Endometrium (tissue), 2 donors: ENCODE results near the gene RNF103.
"Not testable (repeated sequence)": the region's sequence is repeated elsewhere in the genome, so short reads cannot be mapped to it uniquely, and the experiment has no call there.

Source experiments
- FAIRE-seq: peaks from 2 replicates; lab custom pipeline; 2012; peaks lifted over from hg19 to GRCh38; lab: Jason Lieb, UNC
- donor health status: control.
- donor health status: control.

The RNF103 gene

DNA sequence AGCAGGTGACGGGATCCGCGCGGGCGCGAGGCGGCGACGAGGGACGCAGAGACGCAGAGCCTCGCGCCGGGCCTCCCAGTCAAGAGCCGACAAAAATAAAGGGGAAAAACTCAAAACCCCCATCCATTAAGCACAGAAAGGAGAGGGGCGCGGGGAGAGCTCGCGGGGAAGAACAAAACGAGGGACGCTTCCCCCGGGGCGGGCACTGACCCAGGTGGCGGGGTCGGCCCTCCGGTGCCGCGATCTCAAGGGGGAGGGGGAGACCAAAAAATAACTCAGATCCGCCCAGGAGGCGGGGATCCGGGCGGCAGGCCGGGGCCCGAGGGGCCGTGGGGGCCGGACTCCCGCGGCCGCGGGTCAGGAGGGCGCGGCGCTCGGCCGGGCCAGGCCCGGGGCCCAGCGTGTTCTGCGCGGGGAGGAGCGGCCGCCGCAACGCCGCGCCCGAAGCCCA is 597 bp downstream of the RNF103 start:
- FAIRE-seq: no peak

GRCh38 chr2:86622519-86623042 is 1.1 kb downstream of the RNF103 start:
- FAIRE-seq: no peak

DNA sequence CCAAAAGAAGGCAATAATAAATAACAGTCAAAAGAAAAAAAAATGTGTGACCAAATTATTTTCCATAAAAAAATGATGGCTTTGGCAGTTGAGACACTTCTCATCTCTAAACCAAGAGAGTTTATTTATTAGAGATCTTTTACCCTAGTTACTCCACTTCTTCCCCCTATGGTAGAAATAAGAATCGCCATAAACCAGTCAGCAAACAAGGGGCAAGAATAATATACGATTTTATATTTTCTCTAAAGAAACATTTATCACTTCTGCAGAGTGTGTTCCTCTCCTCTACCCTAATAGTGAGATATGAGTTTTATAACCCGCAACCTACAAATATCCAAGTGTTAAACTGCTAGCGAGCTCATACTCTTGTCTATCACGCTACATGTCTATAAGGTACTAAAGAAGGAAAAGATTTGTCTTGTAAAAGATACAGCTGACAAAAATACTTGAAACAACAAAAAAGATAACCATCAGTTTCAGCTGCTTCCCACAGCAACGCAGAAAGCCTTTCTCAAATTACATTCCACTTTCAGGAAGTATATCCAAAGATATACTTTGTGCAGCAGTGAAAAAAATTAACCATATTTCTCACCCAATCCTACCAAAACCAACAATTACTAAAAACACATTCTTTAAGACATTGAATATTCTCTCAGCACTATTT is 2.3 kb downstream of the RNF103 start:
- FAIRE-seq: no peak

- no peak for FAIRE-seq
These were observed 5.9 kb downstream of the RNF103 start for GRCh38 chr2:86617738-86618137.

DNA sequence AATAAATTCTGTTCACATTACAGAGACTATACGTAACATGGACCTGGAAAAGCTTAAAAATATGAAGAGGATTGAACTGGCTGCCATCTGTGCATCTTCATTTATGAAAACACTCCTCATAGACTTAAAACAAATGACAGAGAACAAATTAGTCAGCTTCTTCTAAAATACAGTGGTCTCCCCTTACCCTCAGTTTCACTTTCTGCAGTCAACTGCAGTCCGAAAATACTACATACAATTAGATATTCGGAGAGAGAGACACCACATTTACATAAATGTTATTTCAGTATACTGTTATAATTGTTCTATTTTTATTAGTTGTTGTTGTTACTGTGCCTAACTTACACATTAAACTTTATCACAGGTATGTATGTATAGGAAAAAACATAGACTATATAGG is 6.5 kb downstream of the RNF103 start:
- no peak for FAIRE-seq

- FAIRE-seq: no peak
These were observed 7.2 kb downstream of the RNF103 start for GRCh38 chr2:86616502-86616901.

DNA sequence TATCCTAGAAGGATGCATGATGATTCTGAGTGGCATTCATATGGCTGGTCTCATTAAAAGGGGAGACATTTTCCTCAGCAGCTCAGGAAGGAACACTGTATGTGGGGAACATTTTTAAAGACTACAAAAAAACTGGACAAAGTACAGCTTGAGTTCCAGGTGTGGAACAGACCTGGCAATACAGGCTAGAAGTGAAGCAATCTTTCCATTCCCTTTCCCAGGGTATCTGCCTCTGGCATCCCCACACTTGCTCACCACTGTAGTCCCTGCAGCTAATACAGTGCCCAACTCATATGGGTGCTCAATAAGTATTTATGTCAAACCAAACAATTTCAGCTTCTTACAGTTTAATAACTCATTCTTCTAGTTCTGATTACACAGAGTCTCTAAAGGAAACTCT is 8.1 kb downstream of the RNF103 start:
- no peak for FAIRE-seq

- FAIRE-seq: no peak
These were observed 10.2 kb downstream of the RNF103 start for GRCh38 chr2:86613515-86613914.

GRCh38 chr2:86610871-86611270 is 12.8 kb downstream of the RNF103 start:
- FAIRE-seq: no peak

DNA sequence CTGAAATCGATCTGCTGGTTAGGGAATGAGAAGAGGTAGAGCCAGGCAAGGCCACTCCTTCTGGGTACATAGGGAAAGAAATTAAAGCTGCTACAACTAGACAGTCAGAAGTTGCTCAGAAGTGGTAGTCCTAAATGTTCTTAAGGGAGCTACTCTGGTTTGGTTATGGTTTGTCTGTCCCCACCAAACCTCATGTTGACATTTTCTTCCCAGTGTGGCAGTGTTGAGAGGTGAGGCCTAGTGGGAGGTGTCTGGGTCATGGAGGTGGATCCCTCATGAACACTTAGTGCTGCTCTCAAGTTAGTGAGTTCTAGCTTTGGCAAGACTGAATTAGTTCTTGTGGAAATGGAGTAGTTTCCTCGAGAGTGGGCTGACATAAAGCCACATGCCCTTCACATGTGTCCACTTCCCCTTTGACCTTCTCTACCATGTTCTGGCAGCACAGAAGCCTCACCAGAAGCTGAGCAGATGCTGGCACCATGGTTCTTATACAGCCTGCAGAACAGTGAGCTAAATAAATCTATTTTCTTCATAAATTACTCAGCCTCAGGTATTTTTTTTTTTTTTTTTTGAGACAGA is 14.7 kb downstream of the RNF103 start:
- FAIRE-seq: no peak

DNA sequence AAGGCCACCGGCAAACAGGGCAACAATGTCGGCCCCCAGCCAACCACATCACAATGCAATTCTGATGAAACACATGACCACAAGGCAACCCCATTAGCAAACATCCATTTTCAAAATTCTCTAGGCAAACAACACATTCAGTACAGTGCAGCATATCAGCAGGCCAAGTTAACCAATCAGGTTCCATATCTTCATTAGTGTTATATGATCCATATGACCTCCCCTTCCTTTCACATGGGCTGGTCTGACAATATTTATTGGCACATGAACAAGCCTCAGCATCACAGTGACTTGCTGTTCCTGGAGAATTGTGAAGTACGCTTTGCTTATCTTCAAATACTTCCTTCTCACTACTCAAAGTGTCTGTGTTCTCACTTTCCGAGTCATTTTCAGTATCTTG is 19.8 kb downstream of the RNF103 start:
- FAIRE-seq: no peak

GRCh38 chr2:86598966-86599365 is 24.7 kb downstream of the RNF103 start:
- FAIRE-seq: no peak

- no peak for FAIRE-seq
These were observed 27.5 kb downstream of the RNF103 start for GRCh38 chr2:86596118-86596517.

DNA sequence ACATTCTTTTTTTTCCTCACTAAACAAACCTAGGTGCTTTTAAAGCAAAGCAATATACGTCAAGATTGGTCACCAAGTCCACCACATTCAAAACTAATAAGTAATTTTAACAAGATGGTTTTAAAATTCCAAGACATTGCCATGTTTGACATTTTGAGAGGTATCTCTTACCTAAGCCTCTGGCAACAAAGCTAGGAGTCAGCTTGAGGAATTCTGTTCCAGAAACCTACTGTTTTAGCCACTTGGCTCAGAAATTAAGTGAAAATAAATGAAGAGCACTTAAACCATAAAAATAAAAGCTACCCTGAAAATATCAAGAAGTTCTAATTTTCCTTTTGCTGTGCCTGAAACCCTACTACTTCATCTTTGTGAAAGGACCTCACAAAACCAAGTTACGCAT is 30.4 kb downstream of the RNF103 start:
- FAIRE-seq: no peak

- FAIRE-seq: no peak
These were observed 31.0 kb downstream of the RNF103 start for GRCh38 chr2:86592547-86593230.

- not testable (repeated sequence) for FAIRE-seq
These were observed 34.0 kb downstream of the RNF103 start for GRCh38 chr2:86589701-86590100.

DNA sequence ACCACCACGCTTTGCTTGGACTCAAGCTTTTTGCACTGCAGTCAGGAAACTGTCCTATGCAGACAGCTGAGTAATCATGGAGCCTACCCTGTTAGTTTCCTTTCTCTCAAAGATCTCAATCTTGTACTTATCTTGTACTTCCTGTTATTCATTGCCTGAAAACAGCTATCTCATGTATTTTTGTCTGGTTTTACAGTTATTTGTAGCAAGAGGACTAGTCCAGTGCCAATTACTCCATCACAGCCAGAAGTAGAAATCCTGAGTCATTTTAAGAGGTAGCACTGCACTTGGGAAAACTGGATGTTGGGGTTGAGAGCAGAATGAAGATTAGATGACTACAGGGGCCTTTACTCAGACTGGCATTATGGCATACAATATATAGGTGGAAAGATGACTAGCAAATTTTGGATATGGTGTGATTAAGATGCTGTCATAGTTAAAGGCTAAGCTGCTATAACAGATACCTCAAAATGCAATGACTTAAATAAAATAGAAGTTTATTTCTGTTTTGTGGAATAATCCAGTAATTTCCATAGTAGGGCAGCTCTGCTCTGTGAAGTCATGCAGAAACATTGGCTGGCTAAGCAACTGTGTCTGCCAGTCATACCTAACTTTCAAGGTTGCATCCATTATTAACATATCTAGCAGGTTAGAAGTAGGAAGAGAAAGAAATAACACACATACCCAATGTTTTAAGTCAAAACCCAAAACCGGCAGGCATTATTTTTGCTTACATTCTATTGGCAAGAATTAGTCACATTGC is 39.3 kb downstream of the RNF103 start:
- FAIRE-seq: no peak

- FAIRE-seq: no peak
These were observed 43.1 kb downstream of the RNF103 start for GRCh38 chr2:86580560-86580959.

DNA sequence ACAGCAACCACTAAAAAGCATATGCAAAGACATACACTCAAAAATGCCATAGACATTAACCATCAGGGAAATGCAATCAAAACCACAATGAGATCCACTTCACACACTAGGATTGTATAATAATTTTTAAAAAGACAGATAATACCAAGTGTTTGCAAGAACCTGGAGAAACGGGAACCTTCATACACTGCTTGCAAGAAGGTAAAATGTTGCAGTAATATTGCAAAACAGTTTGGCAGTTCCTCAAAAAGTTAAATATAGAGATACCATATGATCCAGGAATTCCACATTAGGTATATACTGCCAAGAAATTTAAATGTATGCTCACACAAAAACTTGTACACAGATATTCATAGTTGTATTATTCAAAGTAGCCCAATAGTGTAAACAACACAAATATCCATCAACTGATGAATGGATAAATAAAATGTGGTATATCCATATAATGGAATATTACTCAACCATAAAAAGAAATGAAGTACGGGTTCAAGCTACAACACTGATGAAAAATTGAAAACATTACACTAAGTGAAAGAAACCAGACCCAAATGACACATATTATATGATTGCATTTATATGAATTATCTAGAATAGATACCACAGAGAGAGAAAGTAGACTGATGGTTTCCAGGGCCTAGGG is 45.7 kb downstream of the RNF103 start:
- FAIRE-seq: no peak

DNA sequence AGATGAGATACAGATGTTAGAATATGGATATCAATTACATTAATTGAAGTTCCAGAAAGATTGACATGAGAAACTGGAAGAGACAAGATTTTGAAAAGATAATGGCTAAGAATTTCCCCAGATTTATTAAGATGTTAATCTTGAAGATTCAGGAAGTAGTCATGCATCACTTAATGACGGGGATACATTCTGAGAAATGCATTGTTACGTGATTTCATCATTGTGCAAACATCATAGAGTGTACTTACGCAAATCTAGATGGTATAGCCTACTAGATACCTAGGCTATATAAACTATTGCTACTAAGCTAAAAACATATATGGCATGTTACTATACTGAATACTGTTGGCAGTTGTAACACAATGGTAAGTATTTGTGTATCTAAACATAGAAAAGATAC is 53.6 kb downstream of the RNF103 start:
- no peak for FAIRE-seq

DNA sequence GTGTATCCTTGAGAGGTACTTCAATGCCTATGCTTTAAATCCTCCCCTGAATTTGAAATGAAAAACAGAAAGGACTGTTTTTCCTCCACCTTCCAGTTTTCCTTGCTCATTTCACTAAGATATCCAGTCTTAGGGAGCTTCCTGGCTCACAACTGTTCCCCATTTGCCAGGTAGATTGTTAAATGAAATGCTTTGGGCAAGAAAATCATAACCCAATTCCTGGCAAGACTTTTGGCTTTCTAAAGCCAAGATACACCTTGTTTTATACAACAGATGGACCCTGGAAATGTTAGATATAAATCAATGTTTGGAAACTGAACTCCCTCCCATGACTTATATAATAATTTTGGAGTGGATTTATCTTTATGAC is 56.9 kb downstream of the RNF103 start:
- FAIRE-seq: no peak

- FAIRE-seq: no peak
These were observed 57.4 kb downstream of the RNF103 start for GRCh38 chr2:86566158-86566820.
